Activated CD4-positive, alpha-beta T cell treated with anti-CD3 and anti-CD28 coated beads, Interleukin-2, amount 10 ng/mL, durations not matched to agents 7 days and 5 days (primary cell): ENCODE data around the gene OPCML. TPM values are rescaled to one million over a fixed set of nuclear protein-coding genes. Genes with fewer than 3 reads are reported as not detected.

Experiments
- CTCF ChIA-PET: fragments of 350-600 bp; sonication (Branson Sonifier 250); formaldehyde crosslinking; loops from one replicate; lab custom pipeline; 2021; ENCODE audit warnings: antibody characterized with exemption; lab: Charles Lee
- POLR2A ChIA-PET: fragments of 350-600 bp; sonication (Branson Sonifier 250); formaldehyde crosslinking; loops from one replicate; lab custom pipeline; 2021; ENCODE audit warnings: antibody characterized with exemption; lab: Charles Lee
- DNase-seq: peaks from one replicate; pipeline ENCODE4 v3.0.0-alpha.2; 2020
- H3K27ac Mint-ChIP-seq: one replicate; pipeline ENCODE4 v1.8.0; 2021; ENCODE audit warnings: mild to moderate bottlenecking, moderate library complexity, mixed read lengths
- H3K27me3 Mint-ChIP-seq: one replicate; pipeline ENCODE4 v1.8.0; 2021; ENCODE audit warnings: mixed read lengths
- H3K36me3 Mint-ChIP-seq: one replicate; pipeline ENCODE4 v1.8.0; 2021; ENCODE audit warnings: low read depth, mixed read lengths
- H3K4me1 Mint-ChIP-seq: one replicate; pipeline ENCODE4 v1.8.0; 2021; ENCODE audit warnings: mixed read lengths
- H3K4me3 Mint-ChIP-seq: one replicate; pipeline ENCODE4 v1.8.0; 2021; ENCODE audit warnings: mild to moderate bottlenecking, moderate library complexity, mixed read lengths
- H3K9me3 Mint-ChIP-seq: one replicate; pipeline ENCODE4 v1.8.0; 2021; ENCODE audit warnings: mixed read lengths
- total RNA-seq, 2 experiments: library from RNA; stranded (reverse); gene quantifications; one replicate each; pipeline ENCODE4 v1.2.3, GENCODE V29; 2021

Gene OPCML
- total RNA-seq, 2 experiments from 2014 or later = not detected

DNA sequence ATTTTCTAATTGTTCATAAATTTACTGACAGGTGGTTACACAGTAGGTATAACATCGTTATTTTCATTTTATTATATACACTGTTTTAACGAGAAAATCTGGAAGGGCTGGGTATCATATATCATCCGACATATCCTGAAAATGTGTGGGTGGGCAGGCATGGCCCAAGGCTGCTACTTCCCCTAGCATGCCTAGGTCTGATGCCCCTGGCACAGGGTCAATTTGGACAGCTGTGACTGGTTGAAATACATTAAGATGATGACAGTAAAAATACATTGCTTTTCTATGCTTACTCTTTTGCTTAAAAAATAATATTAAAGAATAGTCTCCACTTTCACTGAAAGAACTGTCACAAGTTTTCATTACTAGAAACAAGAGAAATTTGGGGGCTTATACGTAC lies 908.8 kb downstream of the OPCML start:
- no peak overlapping the region for H3K27ac Mint-ChIP-seq
- no peaks in the 10 kb centered on the region for H3K27me3 Mint-ChIP-seq
- no peaks in the 10 kb centered on the region for H3K4me1 Mint-ChIP-seq
- POLR2A ChIA-PET = no interaction called here
- peaks cover 3% of the 10 kb centered on the region for H3K9me3 Mint-ChIP-seq
- H3K4me3 Mint-ChIP-seq = no peak overlapping the region
- H3K36me3 Mint-ChIP-seq = no peaks in the 10 kb centered on the region
- no peak for DNase-seq
- CTCF ChIA-PET = no interaction called here

- Mint-ChIP-seq H3K27me3 (no peaks in the 10 kb centered on the region), H3K27ac (no peak overlapping the region)
Measured at GRCh38 chr11:132621976-132622580, 910.2 kb downstream of the OPCML start.

GRCh38 chr11:132620423-132620822 lies 911.9 kb downstream of the OPCML start:
- H3K27ac Mint-ChIP-seq = no peak overlapping the region
- POLR2A ChIA-PET = no interaction called here
- peaks cover 3% of the 10 kb centered on the region for H3K9me3 Mint-ChIP-seq
- no peaks in the 10 kb centered on the region for H3K4me1 Mint-ChIP-seq
- no peak for DNase-seq
- no peaks in the 10 kb centered on the region for H3K27me3 Mint-ChIP-seq
- CTCF ChIA-PET = no interaction called here
- H3K36me3 Mint-ChIP-seq = no peaks in the 10 kb centered on the region
- no peak overlapping the region for H3K4me3 Mint-ChIP-seq

More at GRCh38 chr11:132621976-132622580, 910.2 kb downstream of the OPCML start:
- Mint-ChIP-seq H3K4me1 (no peaks in the 10 kb centered on the region), H3K36me3 (no peaks in the 10 kb centered on the region), H3K4me3 (no peak overlapping the region), H3K9me3 (peaks cover 3% of the 10 kb centered on the region)
- POLR2A ChIA-PET = no interaction called here
- DNase-seq = no peak
- CTCF ChIA-PET = interaction anchor here (0.7 kb wide), 1 partner anchor 66 kb away, joined by 3 read pairs; no protein-coding TSS in a partner anchor

DNA sequence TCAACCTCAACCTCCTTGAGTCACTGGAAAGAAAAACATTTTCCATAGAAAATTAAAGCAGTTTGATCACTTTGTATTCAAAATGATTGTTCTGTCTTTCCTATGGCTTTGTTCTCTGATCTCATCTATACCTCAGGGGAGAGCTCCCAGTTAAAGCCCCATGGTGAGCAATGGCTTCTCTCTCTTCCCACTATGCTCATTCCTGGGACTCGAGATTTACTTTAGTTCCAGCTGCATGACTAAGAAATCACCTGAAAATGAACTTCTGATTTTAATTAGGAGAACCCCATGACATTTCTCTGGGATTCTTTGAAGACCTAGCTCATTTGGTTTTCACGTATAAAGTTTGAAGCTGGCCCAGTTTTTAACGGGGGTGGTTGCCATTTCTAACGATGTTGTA lies 921.5 kb downstream of the OPCML start:
- no peak overlapping the region for H3K4me3 Mint-ChIP-seq
- ChIA-PET POLR2A (no interaction called here), CTCF (no interaction called here)
- no peaks in the 10 kb centered on the region for H3K9me3 Mint-ChIP-seq
- no peak overlapping the region for H3K27ac Mint-ChIP-seq
- H3K4me1 Mint-ChIP-seq = no peaks in the 10 kb centered on the region
- no peaks in the 10 kb centered on the region for H3K36me3 Mint-ChIP-seq
- no peaks in the 10 kb centered on the region for H3K27me3 Mint-ChIP-seq
- no peak for DNase-seq

DNA sequence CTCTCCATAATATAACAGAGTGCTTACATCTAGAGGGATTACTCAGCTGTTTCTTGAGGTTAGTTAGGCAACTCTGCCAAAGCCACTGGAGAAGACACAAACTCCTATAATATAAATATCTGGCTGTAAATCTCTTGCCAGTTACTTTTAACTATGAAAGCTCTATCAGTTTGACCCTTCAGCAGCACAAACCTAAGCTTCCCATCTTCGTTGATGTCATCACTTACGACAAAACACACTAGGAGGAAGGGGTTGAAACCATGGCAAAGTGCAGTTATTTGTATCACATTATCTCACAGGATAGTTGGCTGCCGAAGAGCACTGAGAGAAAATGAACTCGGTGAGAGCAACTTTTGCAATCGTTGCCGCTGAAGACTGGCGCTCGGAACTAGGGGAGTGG lies 922.1 kb downstream of the OPCML start:
- H3K27me3 Mint-ChIP-seq = no peaks in the 10 kb centered on the region
- CTCF ChIA-PET = no interaction called here
- POLR2A ChIA-PET = no interaction called here
- H3K36me3 Mint-ChIP-seq = no peaks in the 10 kb centered on the region
- H3K27ac Mint-ChIP-seq = no peak overlapping the region
- no peak overlapping the region for H3K4me3 Mint-ChIP-seq
- no peak for DNase-seq
- H3K4me1 Mint-ChIP-seq = no peaks in the 10 kb centered on the region
- H3K9me3 Mint-ChIP-seq = no peaks in the 10 kb centered on the region

DNA sequence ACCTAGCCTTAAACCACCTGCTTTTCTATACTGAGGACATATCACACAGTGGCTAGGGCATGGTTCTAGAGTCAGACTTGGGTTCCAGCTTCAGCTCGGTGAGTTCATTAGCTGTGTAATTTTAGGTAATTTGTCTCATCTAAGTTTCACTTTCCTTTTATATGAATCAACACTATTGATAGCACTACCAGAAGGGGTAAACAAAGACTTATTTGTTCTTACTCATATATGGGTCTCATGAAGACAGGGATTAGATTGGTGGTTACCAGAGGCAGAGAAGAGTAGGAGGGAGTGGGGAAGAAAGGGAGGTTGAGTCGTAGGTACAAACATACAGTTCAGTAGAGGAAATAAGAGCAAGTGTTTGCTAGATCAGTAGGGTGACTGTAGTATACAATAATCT lies 924.7 kb downstream of the OPCML start:
- ChIA-PET POLR2A (no interaction called here), CTCF (no interaction called here)
- no peak for DNase-seq
- H3K4me3 Mint-ChIP-seq = no peak overlapping the region
- H3K36me3 Mint-ChIP-seq = no peaks in the 10 kb centered on the region
- H3K27me3 Mint-ChIP-seq = no peaks in the 10 kb centered on the region
- H3K27ac Mint-ChIP-seq = no peak overlapping the region
- H3K9me3 Mint-ChIP-seq = no peaks in the 10 kb centered on the region
- no peaks in the 10 kb centered on the region for H3K4me1 Mint-ChIP-seq

GRCh38 chr11:132605825-132606570 lies 926.3 kb downstream of the OPCML start:
- Mint-ChIP-seq H3K36me3 (no peaks in the 10 kb centered on the region), H3K27ac (no peak overlapping the region), H3K9me3 (no peaks in the 10 kb centered on the region), H3K27me3 (no peaks in the 10 kb centered on the region), H3K4me3 (no peak overlapping the region), H3K4me1 (no peaks in the 10 kb centered on the region)
- DNase-seq = no peak
- POLR2A ChIA-PET = no interaction called here
- CTCF ChIA-PET = no interaction called here

DNA sequence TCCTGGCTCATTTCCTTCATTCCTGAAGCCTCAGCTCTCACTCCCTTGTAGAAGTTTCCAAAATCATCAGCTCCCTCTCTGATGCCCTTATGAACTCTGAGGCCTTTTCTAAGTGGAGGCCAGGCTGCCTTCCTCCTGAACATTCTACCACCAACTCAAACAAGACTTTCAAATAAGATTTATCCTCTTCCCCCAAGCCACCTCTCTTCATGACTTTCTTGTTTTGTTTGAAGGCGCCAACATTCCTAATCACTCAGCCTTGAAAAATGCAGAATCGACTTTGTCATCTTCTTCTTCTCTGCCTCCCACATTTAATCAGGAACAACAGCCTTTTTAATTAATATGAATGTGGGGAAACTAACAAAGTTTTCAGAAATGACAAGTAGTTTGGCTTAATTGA lies 927.9 kb downstream of the OPCML start:
- DNase-seq = no peak
- no peaks in the 10 kb centered on the region for H3K27me3 Mint-ChIP-seq
- no peak overlapping the region for H3K27ac Mint-ChIP-seq
- H3K36me3 Mint-ChIP-seq = no peaks in the 10 kb centered on the region
- no peaks in the 10 kb centered on the region for H3K9me3 Mint-ChIP-seq
- no peaks in the 10 kb centered on the region for H3K4me1 Mint-ChIP-seq
- no peak overlapping the region for H3K4me3 Mint-ChIP-seq
- ChIA-PET CTCF (no interaction called here), POLR2A (no interaction called here)

- ChIA-PET CTCF (no interaction called here), POLR2A (no interaction called here)
- H3K9me3 Mint-ChIP-seq = no peaks in the 10 kb centered on the region
- no peaks in the 10 kb centered on the region for H3K36me3 Mint-ChIP-seq
- H3K27me3 Mint-ChIP-seq = no peaks in the 10 kb centered on the region
- no peak overlapping the region for H3K4me3 Mint-ChIP-seq
- no peak for DNase-seq
- no peak overlapping the region for H3K27ac Mint-ChIP-seq
- no peaks in the 10 kb centered on the region for H3K4me1 Mint-ChIP-seq
Measured at GRCh38 chr11:132601875-132602274, 930.4 kb downstream of the OPCML start.

DNA sequence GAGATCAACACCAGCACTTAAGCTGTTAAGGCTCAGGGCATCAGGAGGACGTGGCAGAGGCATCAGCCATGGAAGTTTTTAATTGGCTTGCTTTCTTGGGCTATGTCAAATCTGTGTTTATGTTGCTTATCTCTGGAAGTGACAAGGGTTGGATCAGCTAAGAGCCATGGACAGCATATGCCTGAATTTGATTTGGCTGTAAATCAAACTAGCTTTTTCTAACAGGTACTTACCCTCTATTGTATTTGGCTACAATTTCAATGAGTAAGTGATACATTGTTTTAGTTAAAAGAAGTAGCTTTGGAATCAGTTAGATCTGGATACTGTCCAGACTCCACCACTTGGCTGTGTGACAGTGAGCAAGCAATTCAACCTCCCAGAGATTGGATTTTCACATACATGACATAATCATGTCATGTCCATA lies 936.6 kb downstream of the OPCML start:
- Mint-ChIP-seq H3K9me3 (peaks cover 3% of the 10 kb centered on the region), H3K36me3 (no peaks in the 10 kb centered on the region), H3K27ac (no peak overlapping the region), H3K27me3 (no peaks in the 10 kb centered on the region), H3K4me1 (no peaks in the 10 kb centered on the region), H3K4me3 (no peak overlapping the region)
- no peak for DNase-seq
- CTCF ChIA-PET = no interaction called here
- POLR2A ChIA-PET = no interaction called here

GRCh38 chr11:132595246-132595645 lies 937.1 kb downstream of the OPCML start:
- H3K4me1 Mint-ChIP-seq = no peaks in the 10 kb centered on the region
- no peak overlapping the region for H3K27ac Mint-ChIP-seq
- POLR2A ChIA-PET = no interaction called here
- DNase-seq = no peak
- CTCF ChIA-PET = no interaction called here
- no peak overlapping the region for H3K4me3 Mint-ChIP-seq
- no peaks in the 10 kb centered on the region for H3K27me3 Mint-ChIP-seq
- peaks cover 3% of the 10 kb centered on the region for H3K9me3 Mint-ChIP-seq
- H3K36me3 Mint-ChIP-seq = no peaks in the 10 kb centered on the region

DNA sequence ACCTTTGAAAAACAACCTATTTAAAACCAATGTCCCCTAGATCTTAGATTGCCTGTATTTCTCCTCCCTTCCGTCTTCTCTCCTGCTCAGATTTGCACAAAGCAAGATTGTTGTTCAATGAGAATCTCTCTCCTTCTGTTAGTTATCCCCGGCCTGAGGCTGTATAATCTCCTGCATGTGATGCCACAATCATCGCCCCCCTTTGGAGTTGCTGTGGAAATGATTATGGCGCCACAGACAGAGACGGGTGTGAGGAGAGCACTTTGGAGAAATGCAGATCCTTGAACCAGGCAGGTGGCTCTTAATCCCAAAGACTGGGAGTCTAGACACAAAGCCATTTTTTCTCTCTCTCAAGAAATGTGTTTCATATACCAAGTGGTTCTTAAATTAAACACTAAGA lies 941.3 kb downstream of the OPCML start:
- ChIA-PET POLR2A (no interaction called here), CTCF (no interaction called here)
- H3K4me1 Mint-ChIP-seq = no peaks in the 10 kb centered on the region
- H3K27me3 Mint-ChIP-seq = no peaks in the 10 kb centered on the region
- H3K4me3 Mint-ChIP-seq = no peak overlapping the region
- no peak overlapping the region for H3K27ac Mint-ChIP-seq
- no peaks in the 10 kb centered on the region for H3K36me3 Mint-ChIP-seq
- DNase-seq = no peak
- H3K9me3 Mint-ChIP-seq = peaks cover 5% of the 10 kb centered on the region

- no peak for DNase-seq
- POLR2A ChIA-PET = no interaction called here
- H3K9me3 Mint-ChIP-seq = peaks cover 5% of the 10 kb centered on the region
- no peak overlapping the region for H3K4me3 Mint-ChIP-seq
- H3K27ac Mint-ChIP-seq = no peak overlapping the region
- CTCF ChIA-PET = no interaction called here
- no peaks in the 10 kb centered on the region for H3K36me3 Mint-ChIP-seq
- no peaks in the 10 kb centered on the region for H3K27me3 Mint-ChIP-seq
- no peaks in the 10 kb centered on the region for H3K4me1 Mint-ChIP-seq
Measured at GRCh38 chr11:132590554-132590953, 941.7 kb downstream of the OPCML start.

- Mint-ChIP-seq H3K27me3 (no peaks in the 10 kb centered on the region), H3K36me3 (no peaks in the 10 kb centered on the region), H3K4me1 (no peaks in the 10 kb centered on the region), H3K9me3 (peaks cover 5% of the 10 kb centered on the region), H3K4me3 (no peak overlapping the region), H3K27ac (no peak overlapping the region)
- no peak for DNase-seq
- CTCF ChIA-PET = no interaction called here
- POLR2A ChIA-PET = no interaction called here
Measured at GRCh38 chr11:132589791-132590190, 942.5 kb downstream of the OPCML start.
